NCI-H748 treated with DMSO at 0.1 percent for 48 hours (cell line): ENCODE measurements around the gene PLA2G3.
"Not testable (repeated sequence)": the region's sequence is repeated elsewhere in the genome, so short reads cannot be mapped to it uniquely, and the experiment has no call there.

Experiments
- DNase-seq: peaks from one replicate; lab custom pipeline; 2025; lab: John Stamatoyannopoulos, UW

PLA2G3 gene

GRCh38 chr22:31099841-31100761 lies 40.2 kb downstream of the PLA2G3 start:
- DNase-seq: no peak

GRCh38 chr22:31099386-31099785 lies 40.9 kb downstream of the PLA2G3 start:
- DNase-seq: no peak

GRCh38 chr22:31098632-31099110 lies 41.6 kb downstream of the PLA2G3 start:
- DNase-seq: no peak

- DNase-seq: no peak
Observed at GRCh38 chr22:31097941-31098631, 42.2 kb downstream of the PLA2G3 start.

GRCh38 chr22:31097539-31097938 lies 42.8 kb downstream of the PLA2G3 start:
- not testable (repeated sequence) for DNase-seq

- no peak for DNase-seq
Observed at GRCh38 chr22:31096657-31097279, 43.5 kb downstream of the PLA2G3 start.

- DNase-seq: no peak
Observed at GRCh38 chr22:31095637-31096249, 44.6 kb downstream of the PLA2G3 start.

- DNase-seq: no peak
Observed at GRCh38 chr22:31094741-31095140, 45.6 kb downstream of the PLA2G3 start.

GRCh38 chr22:31094021-31094551 lies 46.2 kb downstream of the PLA2G3 start:
- DNase-seq: no peak

GRCh38 chr22:31093086-31093850 lies 47.0 kb downstream of the PLA2G3 start:
- no peak for DNase-seq

- DNase-seq: no peak
Observed at GRCh38 chr22:31092161-31092560, 48.1 kb downstream of the PLA2G3 start.

GRCh38 chr22:31091106-31091975 lies 49.0 kb downstream of the PLA2G3 start:
- DNase-seq: no peak

- no peak for DNase-seq
Observed at GRCh38 chr22:31090217-31091085, 49.9 kb downstream of the PLA2G3 start.

GRCh38 chr22:31089160-31090100 lies 50.9 kb downstream of the PLA2G3 start:
- no peak for DNase-seq

- DNase-seq: no peak
Observed at GRCh38 chr22:31088233-31088986, 51.9 kb downstream of the PLA2G3 start.

- no peak for DNase-seq
Observed at GRCh38 chr22:31087744-31088215, 52.5 kb downstream of the PLA2G3 start.

- DNase-seq: no peak
Observed at GRCh38 chr22:31086703-31087330, 53.5 kb downstream of the PLA2G3 start.
